K562 (cell line): ENCODE results near the gene PIEZO2. TPM values are rescaled to one million over a fixed set of nuclear protein-coding genes. Genes with fewer than 3 reads are reported as not detected.

Experiments used
- ATAC-seq: fragments of 200-7000 bp; cut with Tn5 transposase; 3 replicates; pipeline ENCODE4 v1.9.1; 2020; ENCODE audit warnings: moderate library complexity
- BruUV-seq: library from RNA; stranded (reverse); fragments of 400-500 nt; replicated peaks from 2 replicates; lab custom pipeline; 2021; lab: Mats Ljungman, UMichigan
- CTCF ChIA-PET: fragments of 300-600 bp; formaldehyde crosslinking; extraction: SDS; loops from one replicate; lab custom pipeline; 2021; ENCODE audit warnings: low intra/inter-chr PET ratio; lab: Yijun Ruan, JAX
- POLR2A ChIA-PET: fragments of 300-600, 350-650 bp; sonication (Branson Sonifier 250); formaldehyde crosslinking; extraction: SDS; loops from one replicate; lab custom pipeline; 2021; ENCODE audit warnings: antibody characterized with exemption, inconsistent platforms; lab: Yijun Ruan, JAX
- DNase-seq, 4 experiments: peaks; one replicate each; pipeline versions ENCODE4 v3.0.0 to v3.0.0-alpha.2; 2011 to 2018; ENCODE audit warnings: low spot score in 3 of 4, mixed read lengths in 3 of 4; ENCODE audit errors: extremely low read depth in 1 of 4
- FAIRE-seq: peaks from 2 replicates; lab custom pipeline; 2011; peaks lifted over from hg19 to GRCh38; lab: Jason Lieb, UNC
- H2AFZ ChIP-seq: 2 replicates; pipeline ENCODE4 v1.6.0; 2011; ENCODE audit warnings: low read depth, low read length, control low read depth, inconsistent platforms
- H3K27ac ChIP-seq: fragments of 200-600 bp; 3 replicates; pipeline ENCODE4 v1.8.0; 2011; ENCODE audit warnings: low read depth, mild to moderate bottlenecking, control low read depth, inconsistent platforms, low read length, moderate library complexity, mixed read lengths; ENCODE audit errors: extremely low read depth
- H3K27me3 ChIP-seq, 2 experiments: fragments of 300-600 bp in 1 of 2; 2 replicates in 1 of 2; 3 replicates in 1 of 2; pipeline versions ENCODE4 v1.6.0 to v1.8.0; 2011; ENCODE audit warnings: inconsistent platforms in 2 of 2, low read length in 2 of 2, mild to moderate bottlenecking in 1 of 2, mixed read lengths in 1 of 2, moderate library complexity in 1 of 2; ENCODE audit not compliant: control insufficient read depth in 2 of 2, insufficient read depth in 2 of 2
- H3K36me3 ChIP-seq: fragments of 300-600 bp; 3 replicates; pipeline ENCODE4 v1.8.0; 2011; ENCODE audit warnings: mild to moderate bottlenecking, low read length, inconsistent platforms; ENCODE audit not compliant: control insufficient read depth, insufficient read depth
- H3K4me1 ChIP-seq, 2 experiments: fragments of 200-600 bp in 1 of 2; replicated peaks in 1 of 2; 2 replicates in 1 of 2; 3 replicates in 1 of 2; pipeline versions ENCODE4 v1.5.1 to v1.8.0; 2011; ENCODE audit warnings: inconsistent platforms in 2 of 2, low read length in 2 of 2, mild to moderate bottlenecking in 1 of 2, mixed read lengths in 1 of 2, moderate library complexity in 1 of 2; ENCODE audit not compliant: control insufficient read depth in 2 of 2, insufficient read depth in 2 of 2
- H3K4me2 ChIP-seq: 2 replicates; pipeline ENCODE4 v1.6.1; 2011; ENCODE audit warnings: low read length, control low read depth, inconsistent platforms, mixed read lengths; ENCODE audit not compliant: insufficient read depth
- H3K4me3 ChIP-seq: fragments of 200-600 bp; sonication (generic), shearing (Covaris generic); 2 replicates; pipeline ENCODE4 v1.5.1; 2016; ENCODE audit warnings: control low read depth, inconsistent platforms
- H3K79me2 ChIP-seq: fragments of 200-600 bp; 3 replicates; pipeline ENCODE4 v1.8.0; 2011; ENCODE audit warnings: low read length, inconsistent platforms; ENCODE audit not compliant: control insufficient read depth, insufficient read depth
- H3K9ac ChIP-seq, 2 experiments: 2 replicates each; pipeline versions ENCODE4 v1.6.0 to v1.6.1; 2011; ENCODE audit warnings: low read depth in 2 of 2, low read length in 2 of 2, control low read depth in 1 of 2, inconsistent platforms in 1 of 2, mild to moderate bottlenecking in 1 of 2, mixed read lengths in 1 of 2; ENCODE audit not compliant: insufficient read depth in 1 of 2
- H3K9me1 ChIP-seq: one replicate; pipeline ENCODE4 v1.6.0; 2011; ENCODE audit warnings: inconsistent platforms, mild to moderate bottlenecking, low read length, moderate library complexity; ENCODE audit not compliant: control insufficient read depth, insufficient read depth
- H3K9me3 ChIP-seq: replicated peaks from 2 replicates; pipeline ENCODE4 v1.5.1; 2011; ENCODE audit warnings: low read depth, low read length, inconsistent platforms; ENCODE audit not compliant: control insufficient read depth, insufficient read depth
- H4K20me1 ChIP-seq: replicated peaks from 2 replicates; pipeline ENCODE4 v1.6.1; 2011; ENCODE audit warnings: low read length, inconsistent platforms, mixed read lengths; ENCODE audit not compliant: control insufficient read depth, insufficient read depth
- PATZ1 ChIP-seq: fragments of 250-450 bp; sonication (Bioruptor Pico); IDR thresholded peaks from 2 replicates; pipeline ENCODE4 v1.5.0; 2020; ENCODE audit warnings: mild to moderate bottlenecking, borderline replicate concordance
- SMAD3 ChIP-seq: fragments of 450-650 bp; formaldehyde crosslinking; conservative IDR thresholded peaks from 2 replicates; pipeline ENCODE4 v1.4.0; 2020; ENCODE audit warnings: mild to moderate bottlenecking
- WGBS: fragments of 100-300 bp; shearing (Covaris generic); methylation state at CpG from one replicate; pipeline ENCODE4 v1.1.6; 2016; ENCODE audit warnings: low coverage, mixed read lengths; ENCODE audit not compliant: insufficient coverage; ENCODE audit errors: missing lambda C conversion rate; 5-methylcytosine and 5-hydroxymethylcytosine counted together
- in situ Hi-C: fragments of 300-500 bp; cut with MboI; formaldehyde crosslinking; loops from 4 replicates; pipeline ENCODE4 v1.15.0; 2018; ENCODE audit warnings: inconsistent platforms, mixed read lengths
- intact Hi-C: fragments of 100-400 bp; cut with micrococcal nuclease; formaldehyde crosslinking; loops from 2 replicates; pipeline ENCODE4 v1.14.2; 2022
- polyA plus RNA-seq, 8 experiments: library from polyadenylated mRNA; depleted of rRNA in 4 of 8; stranded (reverse) in 5 of 8; unstranded in 3 of 8; fragments of >200 nt; fragmentation: Nextera tagmentation in 2 of 8; fragmentation: Illumina TruSeq in 1 of 8; extraction: Ambion mirVana in 2 of 8; extraction: Trizol in 1 of 8; gene quantifications; 2 replicates each; pipeline versions ENCODE4 v1.2.1 to v1.2.3, GENCODE V29; 2011 to 2014; ENCODE audit warnings: inconsistent platforms in 1 of 8, missing spikeins in 1 of 8
- total RNA-seq, 7 experiments: library from RNA; depleted of rRNA in 6 of 7; stranded (reverse); fragments of >200 nt in 6 of 7; fragmentation: Illumina TruSeq in 2 of 7; extraction: Trizol in 2 of 7; gene quantifications; 2 replicates each; pipeline versions ENCODE4 v1.2.1 to v1.2.3, GENCODE V29; 2011 to 2021; ENCODE audit warnings: low replicate concordance in 1 of 7
- TF ChIP-seq, protein P1 (sequence below): fragments of 450-650 bp; IDR thresholded peaks from 2 replicates; pipeline ENCODE4 v1.6.1; 2016

PIEZO2 gene
- total and polyA plus RNA-seq, 9 of the 15 experiments (the other 6 are each of a cell fraction or from before 2014, with no cell fraction given) = 0.54 to 4.1 (median 2.0) TPM

GRCh38 chr18:10995550-10995949 lies 153.8 kb downstream of the PIEZO2 start:
- CTCF ChIA-PET = no interaction called here

More at GRCh38 chr18:10995550-10995949, 153.8 kb downstream of the PIEZO2 start:
- ATAC-seq (no peak), FAIRE-seq (no peak), DNase-seq (no peak)
- Histone ChIP-seq H3K4me2 (no peak overlapping the region), H3K27ac (no peak overlapping the region), H3K4me1 (no peaks in the 10 kb centered on the region), H4K20me1 (no peaks in the 10 kb centered on the region), H3K27me3 (no peaks in the 10 kb centered on the region), H3K4me3 (no peak overlapping the region), H3K36me3 (no peaks in the 10 kb centered on the region), H3K9me3 (no peaks in the 10 kb centered on the region), H3K79me2 (no peaks in the 10 kb centered on the region), H3K9ac (no peak overlapping the region), H2AFZ (no peak overlapping the region), H3K9me1 (no peaks in the 10 kb centered on the region)
- WGBS = 0% methylated on average over 1 of the region's 1 CpG
- TF ChIP-seq PATZ1 (CRISPR knock-in tag) (no peak), SMAD3 (CRISPR knock-in tag) (no peak)
- TF ChIP-seq, protein P1, sequence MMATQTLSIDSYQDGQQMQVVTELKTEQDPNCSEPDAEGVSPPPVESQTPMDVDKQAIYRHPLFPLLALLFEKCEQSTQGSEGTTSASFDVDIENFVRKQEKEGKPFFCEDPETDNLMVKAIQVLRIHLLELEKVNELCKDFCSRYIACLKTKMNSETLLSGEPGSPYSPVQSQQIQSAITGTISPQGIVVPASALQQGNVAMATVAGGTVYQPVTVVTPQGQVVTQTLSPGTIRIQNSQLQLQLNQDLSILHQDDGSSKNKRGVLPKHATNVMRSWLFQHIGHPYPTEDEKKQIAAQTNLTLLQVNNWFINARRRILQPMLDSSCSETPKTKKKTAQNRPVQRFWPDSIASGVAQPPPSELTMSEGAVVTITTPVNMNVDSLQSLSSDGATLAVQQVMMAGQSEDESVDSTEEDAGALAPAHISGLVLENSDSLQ = peak; percentile 36
- BruUV-seq = no TSS peak
- in situ Hi-C loops (no loop called here), intact Hi-C loops (no loop called here)
- POLR2A ChIA-PET = no interaction called here
